SW 1271 (cell line): ENCODE data around the gene SPINK1.
"Not testable (repeated sequence)": the region's sequence is repeated elsewhere in the genome, so short reads cannot be mapped to it uniquely, and the experiment has no call there.

Source experiments
- DNase-seq, 2 experiments: peaks; one replicate each; lab custom pipeline; 2025; lab: John Stamatoyannopoulos, UW

Gene SPINK1

GRCh38 chr5:147809830-147810666 lies 21.4 kb downstream of the SPINK1 start:
- no peak for DNase-seq

DNA sequence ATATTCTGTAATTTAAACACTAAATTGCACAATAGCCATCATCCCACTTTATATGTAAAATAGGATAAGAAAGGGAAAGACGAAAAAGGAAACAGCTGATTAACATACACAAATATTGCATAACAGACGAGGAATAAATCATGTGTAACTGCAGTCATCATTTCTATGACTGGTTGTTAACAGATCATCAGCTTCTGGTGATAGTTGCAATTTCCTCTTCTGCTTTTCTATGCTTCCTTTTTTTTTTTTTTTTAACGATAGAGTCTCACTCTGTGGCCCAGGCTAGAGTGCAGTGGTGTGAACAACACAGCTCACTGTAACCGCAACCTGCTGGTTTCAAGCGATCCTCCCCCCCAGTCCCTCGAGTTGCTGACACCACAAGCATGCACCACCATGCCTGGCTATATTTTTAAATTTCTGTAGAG lies 26.4 kb downstream of the SPINK1 start:
- DNase-seq = no peak

- DNase-seq = no peak
Measured at GRCh38 chr5:147804334-147804733, 27.1 kb downstream of the SPINK1 start.

DNA sequence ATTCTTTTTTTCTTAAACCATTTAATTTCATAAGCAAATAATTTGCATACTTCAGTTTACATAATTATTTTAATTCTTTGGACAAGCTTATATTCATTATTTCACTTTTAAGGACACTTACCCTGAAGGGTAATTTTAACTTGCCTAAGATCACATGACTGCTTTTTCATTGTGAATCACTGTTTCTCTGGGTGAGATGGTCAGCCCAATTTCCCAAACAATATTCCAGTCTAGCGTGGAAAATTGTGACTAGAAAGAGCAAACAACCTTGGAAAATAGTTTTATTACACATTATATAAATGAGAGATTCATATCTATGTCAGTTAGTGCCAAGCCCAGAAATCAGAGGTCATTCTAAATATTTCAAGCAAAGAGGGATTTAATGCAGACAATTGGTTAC lies 27.5 kb downstream of the SPINK1 start:
- DNase-seq = no peak

- DNase-seq = not testable (repeated sequence)
Measured at GRCh38 chr5:147803161-147803560, 28.3 kb downstream of the SPINK1 start.

- no peak for DNase-seq
Measured at GRCh38 chr5:147801461-147801860, 30.0 kb downstream of the SPINK1 start.

GRCh38 chr5:147800491-147800890 lies 31.0 kb downstream of the SPINK1 start:
- DNase-seq = no peak

DNA sequence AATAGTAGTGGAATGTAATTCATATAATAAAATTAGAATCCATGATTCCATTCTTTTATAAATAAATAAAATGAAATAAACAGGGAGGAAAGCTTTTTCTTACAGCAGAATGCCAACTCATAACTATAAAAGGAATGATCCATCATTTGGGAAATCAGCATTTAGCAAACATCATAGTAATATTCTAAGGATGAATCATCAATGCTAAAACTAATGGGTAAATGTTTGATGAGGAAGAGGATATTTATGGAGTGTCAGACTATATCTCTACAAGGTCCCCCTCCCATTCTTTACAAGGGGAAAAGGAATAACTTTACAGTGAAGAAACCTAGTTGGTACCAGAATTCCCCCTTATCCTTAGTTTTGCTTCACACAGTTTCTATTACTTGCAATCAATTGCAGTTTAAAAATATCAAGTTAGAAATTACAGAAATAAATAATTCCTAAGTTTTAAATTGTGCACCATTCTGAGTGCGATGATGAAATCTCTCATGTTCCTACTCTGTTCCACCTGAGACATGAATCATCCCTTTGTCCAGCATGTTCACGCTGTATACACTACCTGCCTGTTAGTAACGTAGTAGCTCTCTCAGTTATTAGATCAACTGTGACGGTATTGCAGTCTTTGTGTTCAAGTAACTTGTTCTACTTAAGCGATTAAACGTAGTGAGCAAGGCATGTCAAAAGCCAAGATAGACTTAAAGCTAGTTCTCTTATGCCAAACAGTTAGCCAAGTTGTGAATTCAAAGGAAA lies 34.7 kb downstream of the SPINK1 start:
- DNase-seq = no peak

- no peak for DNase-seq
Measured at GRCh38 chr5:147791181-147791580, 40.3 kb downstream of the SPINK1 start.

DNA sequence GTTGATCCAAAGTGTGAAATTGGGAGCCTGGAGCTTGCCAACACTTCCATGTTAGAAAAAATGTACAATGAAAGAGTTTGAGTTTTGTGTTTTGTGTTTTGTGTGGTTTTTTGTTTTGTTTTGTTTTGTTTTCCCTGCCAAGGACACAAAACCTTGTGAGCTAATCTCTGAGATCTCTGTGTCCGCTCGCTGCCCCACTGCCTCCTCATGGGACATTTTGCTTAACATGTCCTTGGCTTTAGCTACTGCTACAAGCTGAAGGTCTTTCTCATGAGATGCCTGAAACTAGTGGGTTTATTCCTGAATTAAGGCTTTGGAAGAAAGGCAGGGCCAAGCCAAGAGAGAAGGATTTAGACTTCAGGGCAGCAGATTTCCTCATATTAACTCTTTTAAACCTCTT lies 41.7 kb downstream of the SPINK1 start:
- no peak for DNase-seq

- no peak for DNase-seq
Measured at GRCh38 chr5:147788023-147788422, 43.4 kb downstream of the SPINK1 start.

- DNase-seq = no peak
Measured at GRCh38 chr5:147786142-147786541, 45.3 kb downstream of the SPINK1 start.

DNA sequence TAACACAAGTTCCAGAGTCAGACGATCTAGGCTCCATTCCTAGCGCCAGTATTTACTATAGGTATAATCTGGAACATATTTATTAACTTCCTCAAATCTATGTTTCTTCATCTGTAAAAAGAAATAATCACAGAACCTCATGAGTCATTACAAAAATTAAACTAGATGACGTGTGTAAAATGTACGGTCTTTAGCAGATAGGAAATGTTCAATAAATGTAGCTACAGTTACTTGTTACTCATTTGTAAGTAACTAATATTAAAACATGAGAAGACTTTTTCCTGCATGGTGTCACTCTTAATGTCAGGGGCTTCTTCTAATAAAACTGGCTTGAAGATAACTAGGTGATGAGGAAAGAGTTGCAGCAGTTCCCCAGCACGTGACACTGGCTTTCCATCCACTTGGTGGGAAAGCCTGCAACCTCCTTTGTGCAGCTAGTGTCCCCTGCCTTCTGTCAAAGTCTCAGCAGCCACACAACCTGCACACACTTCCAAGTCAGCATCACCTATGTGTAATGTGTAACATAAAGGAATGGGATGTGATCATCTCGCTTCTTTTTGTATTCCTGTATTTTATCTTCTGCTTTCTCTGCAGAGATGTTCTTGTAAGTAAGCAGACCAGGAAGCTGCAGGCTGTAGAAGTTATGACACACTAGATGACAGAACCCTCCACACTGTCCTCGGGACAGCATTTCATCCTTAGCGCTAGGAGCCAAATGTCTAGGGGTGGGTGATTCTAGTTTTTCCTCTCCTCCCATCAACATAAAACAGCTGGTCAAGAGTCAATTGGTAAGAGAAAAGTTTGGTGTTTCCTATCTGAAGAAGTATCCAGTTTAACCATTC lies 47.1 kb downstream of the SPINK1 start:
- DNase-seq = no peak

- DNase-seq = no peak
Measured at GRCh38 chr5:147782110-147783028, 49.1 kb downstream of the SPINK1 start, which contains the start of gene JAKMIP2. Gene JAKMIP2 (minus strand): TSS chr5:147782728. CDS start chr5:147671806, 110,922 bp downstream.

DNA sequence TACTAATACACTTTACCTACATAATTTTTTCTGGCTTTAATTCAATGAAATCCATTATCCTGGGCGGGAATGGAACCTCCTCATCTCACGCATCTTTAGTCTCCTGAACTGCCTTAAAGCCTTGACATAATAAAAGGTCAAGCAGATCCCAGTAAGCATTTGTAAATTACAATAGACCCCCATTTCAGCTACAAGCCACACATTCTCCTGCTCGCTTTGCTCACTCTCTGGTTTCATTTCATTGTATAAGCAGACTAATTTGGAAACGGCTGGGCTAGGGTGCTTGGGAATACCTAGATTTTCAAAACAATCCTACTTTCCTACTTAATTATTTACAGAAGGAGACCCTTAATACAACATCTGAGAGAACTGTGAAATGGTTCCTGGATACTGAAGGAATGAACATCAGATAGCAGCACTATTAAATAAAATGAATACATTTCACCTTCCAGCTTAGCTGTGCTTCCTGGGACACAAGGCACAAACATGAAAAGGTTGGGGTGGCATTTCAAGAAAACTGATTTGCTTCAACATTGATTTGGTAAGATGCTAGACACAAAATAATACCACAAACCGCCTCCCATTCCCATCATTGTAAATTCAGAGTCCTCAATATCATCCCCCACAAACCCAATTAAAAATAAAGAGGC lies 50.4 kb downstream of the SPINK1 start:
- no peak for DNase-seq

DNA sequence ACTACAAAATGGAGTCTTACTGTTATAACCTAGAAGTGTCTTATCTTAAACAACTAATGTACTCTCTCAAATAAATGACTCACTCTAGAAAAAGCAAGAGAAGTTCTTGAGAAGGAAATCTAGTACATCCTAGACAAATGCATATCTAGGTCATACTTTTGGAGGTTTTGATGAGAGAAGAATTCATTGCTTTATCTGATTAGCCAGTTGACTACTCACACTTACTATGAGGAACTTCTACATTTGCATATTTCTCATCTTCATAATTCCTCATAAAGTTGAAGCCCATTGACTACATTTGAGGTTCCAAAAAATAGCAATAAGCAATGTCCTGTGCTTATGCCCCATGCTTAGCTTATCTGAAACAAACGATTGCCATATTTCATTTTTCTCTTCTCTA lies 51.8 kb downstream of the SPINK1 start:
- no peak for DNase-seq

DNA sequence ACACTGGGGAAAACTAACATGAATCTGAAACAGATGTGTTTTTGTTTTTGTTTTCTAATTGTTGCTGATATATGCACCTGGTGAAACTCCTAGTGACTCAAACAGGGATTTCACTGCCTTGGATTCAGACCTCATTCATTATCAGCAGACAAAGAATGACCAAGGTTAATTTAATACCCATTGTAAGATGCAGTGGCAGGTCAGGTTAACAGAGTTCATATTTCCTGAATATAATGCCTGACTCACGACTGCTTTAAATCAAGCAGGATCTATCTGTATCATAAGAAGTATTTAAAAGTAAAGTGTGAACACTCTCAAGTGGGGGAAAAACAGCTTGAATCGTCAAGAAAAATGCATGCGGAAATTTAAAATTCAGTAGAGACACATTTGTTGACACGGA lies 54.5 kb downstream of the SPINK1 start:
- DNase-seq = no peak
